GM18502 (cell line): ENCODE data around the gene DCAF7.

ENCODE experiments used
- ATAC-seq: cut with Tn5 transposase; IDR thresholded peaks from one replicate; pipeline ENCODE4 v1.9.1; 2021; ENCODE audit warnings: mild to moderate bottlenecking; ENCODE audit not compliant: unreplicated experiment, poor library complexity

Gene DCAF7

GRCh38 chr17:63524051-63524450 lies 26.2 kb upstream of the DCAF7 start:
- ATAC-seq, result no peak

DNA sequence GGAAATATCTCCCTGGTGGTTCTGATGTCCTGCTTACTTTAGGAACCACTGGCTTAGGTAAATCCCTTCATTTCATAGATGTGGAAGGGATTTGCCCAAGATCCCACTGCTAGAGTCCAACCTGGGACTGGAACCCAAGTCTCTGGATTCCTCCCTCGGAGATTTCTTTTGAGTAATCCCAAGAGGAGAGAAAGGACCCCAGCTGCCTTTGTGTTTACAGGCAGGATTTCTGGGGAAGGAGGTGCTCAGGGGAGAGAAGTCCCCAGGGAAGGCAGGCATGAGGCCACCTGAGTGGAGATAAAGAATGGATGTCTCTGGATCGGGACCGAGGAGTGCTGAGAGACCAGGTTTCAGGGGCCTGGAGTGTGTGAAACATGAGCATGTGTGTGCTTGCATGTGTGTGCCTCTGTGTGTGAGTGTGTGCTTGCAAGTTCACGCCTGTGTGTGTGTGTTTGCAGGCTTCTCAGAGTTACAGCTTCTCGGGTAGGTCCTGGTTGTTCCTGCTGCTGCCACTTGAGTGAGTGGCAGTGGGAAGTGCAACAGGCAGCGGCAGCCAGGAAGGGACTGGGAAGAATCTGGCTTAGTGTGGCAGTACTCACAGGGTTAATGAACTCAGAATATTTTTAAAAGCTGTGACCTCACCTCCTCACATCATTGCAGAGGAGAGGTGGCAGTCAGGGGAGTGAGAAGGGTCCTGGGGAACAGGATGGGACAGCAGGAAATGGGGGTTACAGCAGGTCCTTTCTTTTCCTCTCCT lies 24.9 kb upstream of the DCAF7 start:
- ATAC-seq, result no peak

GRCh38 chr17:63526861-63527260 lies 23.4 kb upstream of the DCAF7 start:
- no peak for ATAC-seq

GRCh38 chr17:63528183-63528582 lies 22.1 kb upstream of the DCAF7 start:
- ATAC-seq, result no peak

GRCh38 chr17:63529711-63530556 lies 20.3 kb upstream of the DCAF7 start:
- ATAC-seq, result no peak

DNA sequence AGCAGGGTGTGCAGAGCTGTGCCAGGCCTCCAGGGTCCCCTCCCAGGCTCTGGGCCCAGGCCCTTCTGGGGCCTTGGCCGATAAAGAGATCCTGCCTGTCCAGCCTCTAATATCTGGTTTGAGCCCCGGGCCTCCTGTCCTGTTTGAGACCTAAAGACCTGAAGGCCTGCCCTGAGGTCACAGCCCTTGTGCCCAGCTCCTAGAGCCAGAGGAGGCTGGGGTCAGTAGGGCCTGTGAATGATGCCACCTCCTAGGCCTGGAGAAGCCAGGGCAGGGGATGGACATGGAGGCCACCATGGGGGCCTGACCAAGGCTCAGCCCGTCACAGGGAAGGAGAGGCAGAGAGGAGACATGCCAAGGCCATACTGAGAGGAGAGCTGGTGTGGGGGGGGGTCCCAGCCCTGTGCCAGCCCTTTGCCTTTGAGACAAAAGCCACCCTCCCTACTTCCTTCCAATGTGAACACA lies 19.7 kb upstream of the DCAF7 start:
- ATAC-seq, result no peak

- ATAC-seq, result no peak
Measured at GRCh38 chr17:63531022-63531965, 19.0 kb upstream of the DCAF7 start.

DNA sequence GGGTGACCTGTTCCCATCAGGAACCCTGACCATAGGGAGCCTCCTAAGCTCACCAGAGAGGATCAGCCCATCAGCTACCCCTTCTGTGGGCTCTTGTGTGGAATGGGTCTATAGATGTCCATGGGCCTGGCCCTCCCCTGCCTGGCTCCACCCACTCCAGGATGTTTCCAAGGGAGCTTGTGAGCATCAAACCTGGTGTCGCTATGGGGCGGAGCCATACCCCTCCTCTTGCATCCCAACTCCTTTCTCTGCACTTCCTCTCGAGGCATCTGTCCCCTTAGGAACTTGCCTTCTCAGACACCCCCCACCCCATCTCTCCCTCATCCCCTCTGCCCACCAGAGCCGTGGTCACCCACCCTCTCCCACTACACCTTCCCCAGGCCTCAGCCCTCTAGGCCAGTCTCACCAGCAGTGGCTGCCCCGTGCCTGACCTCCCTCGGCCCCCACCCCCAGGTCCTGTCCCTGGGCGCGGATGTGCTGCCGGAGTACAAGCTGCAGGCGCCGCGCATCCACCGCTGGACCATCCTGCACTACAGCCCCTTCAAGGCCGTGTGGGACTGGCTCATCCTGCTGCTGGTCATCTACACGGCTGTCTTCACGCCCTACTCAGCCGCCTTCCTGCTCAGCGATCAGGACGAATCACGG lies 16.7 kb upstream of the DCAF7 start:
- ATAC-seq, result no peak

DNA sequence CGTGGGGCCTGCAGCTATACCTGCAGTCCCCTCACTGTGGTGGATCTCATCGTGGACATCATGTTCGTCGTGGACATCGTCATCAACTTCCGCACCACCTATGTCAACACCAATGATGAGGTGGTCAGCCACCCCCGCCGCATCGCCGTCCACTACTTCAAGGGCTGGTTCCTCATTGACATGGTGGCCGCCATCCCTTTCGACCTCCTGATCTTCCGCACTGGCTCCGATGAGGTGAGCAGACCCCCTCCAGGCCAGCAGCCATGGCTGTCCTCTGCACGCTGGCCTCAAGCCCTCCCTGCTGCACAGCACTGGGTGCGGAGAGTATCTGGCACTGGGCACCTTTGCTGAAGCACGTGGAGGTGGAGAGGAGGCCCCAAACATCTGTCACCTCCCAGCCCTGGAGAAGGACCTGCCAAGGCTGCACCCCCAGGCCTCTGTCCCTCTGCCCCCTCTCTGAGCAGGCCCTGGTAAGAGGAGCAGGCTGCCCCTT lies 16.2 kb upstream of the DCAF7 start:
- no peak for ATAC-seq

- no peak for ATAC-seq
Measured at GRCh38 chr17:63534816-63535455, 15.3 kb upstream of the DCAF7 start.

DNA sequence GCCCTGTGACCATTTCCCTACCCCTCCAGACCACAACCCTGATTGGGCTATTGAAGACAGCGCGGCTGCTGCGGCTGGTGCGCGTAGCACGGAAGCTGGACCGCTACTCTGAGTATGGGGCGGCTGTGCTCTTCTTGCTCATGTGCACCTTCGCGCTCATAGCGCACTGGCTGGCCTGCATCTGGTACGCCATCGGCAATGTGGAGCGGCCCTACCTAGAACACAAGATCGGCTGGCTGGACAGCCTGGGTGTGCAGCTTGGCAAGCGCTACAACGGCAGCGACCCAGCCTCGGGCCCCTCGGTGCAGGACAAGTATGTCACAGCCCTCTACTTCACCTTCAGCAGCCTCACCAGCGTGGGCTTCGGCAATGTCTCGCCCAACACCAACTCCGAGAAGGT lies 14.6 kb upstream of the DCAF7 start:
- no peak for ATAC-seq

DNA sequence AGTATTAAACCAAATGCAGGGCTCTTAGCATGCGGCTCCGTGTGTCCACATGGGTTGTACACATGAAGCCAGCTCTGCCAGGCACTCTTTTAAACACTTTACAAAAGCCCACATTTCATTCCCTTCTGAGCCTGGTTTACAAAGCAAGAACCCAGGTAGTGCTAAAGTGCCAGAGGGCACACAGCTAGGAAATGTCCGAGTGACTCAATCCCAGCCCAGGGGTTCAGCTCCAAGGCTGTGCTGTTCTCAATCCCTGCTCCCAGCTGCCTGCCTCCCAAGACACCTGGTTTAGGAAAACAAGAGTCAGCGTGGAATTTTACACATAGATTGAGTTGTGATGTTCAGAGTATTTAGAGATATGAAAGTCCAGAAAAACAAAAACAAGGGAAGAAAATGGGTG lies 13.3 kb upstream of the DCAF7 start:
- ATAC-seq, result no peak

- ATAC-seq, result no peak
Measured at GRCh38 chr17:63537991-63538692, 12.1 kb upstream of the DCAF7 start.

DNA sequence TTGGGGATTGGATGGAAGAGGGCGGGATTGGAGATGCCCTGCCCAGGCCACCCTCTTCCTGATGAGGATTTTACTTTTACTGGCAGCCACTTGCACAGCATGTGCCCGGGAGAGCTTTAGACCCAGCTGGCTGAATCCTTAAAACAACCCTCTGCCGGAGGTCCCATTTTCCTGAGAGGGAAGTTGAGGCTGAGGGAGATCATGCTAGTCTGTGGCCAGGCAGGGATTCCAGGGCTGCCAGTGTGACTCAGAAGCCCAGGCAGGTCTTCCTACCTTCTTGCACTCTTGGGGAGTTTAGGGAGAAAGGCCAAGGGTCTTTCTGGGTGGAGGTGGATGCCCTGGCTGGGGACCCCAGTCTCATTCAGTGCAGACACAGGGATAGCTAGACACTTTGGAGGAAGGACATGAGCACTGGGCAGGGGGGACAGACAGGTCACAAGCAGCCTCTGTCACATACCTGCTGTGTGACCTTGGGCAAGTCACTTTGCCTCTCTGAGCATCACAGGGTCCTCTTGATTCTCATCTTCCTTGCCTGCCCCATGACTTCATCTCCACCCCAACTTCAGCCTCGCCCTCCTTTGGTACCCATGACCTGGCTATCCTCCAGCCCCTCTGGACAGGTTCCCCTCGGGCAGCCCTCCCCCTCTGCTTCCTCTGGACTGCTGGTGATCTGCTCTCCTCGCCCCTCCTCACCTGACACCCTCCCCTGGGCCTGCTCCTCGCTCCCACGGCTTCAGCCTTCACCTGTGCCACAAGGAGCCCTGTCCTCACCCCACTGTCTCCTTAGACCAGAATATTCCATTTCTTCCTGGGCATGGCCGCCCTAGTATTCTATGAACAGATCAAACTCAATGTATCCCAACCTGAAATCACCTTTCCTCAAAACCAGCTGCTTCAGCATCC lies 11.3 kb upstream of the DCAF7 start:
- ATAC-seq, result no peak

GRCh38 chr17:63540590-63540989 lies 9.7 kb upstream of the DCAF7 start:
- no peak for ATAC-seq

DNA sequence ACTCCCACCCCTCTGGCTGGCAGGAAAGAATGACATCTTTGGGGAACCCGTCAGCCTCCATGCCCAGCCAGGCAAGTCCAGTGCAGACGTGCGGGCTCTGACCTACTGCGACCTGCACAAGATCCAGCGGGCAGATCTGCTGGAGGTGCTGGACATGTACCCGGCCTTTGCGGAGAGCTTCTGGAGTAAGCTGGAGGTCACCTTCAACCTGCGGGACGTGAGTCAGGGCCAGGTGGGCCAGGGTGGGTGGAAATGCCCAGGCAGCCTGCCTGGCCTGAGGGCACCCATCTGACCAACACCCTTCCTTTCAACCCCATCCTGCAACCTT lies 8.1 kb upstream of the DCAF7 start:
- ATAC-seq, result no peak

DNA sequence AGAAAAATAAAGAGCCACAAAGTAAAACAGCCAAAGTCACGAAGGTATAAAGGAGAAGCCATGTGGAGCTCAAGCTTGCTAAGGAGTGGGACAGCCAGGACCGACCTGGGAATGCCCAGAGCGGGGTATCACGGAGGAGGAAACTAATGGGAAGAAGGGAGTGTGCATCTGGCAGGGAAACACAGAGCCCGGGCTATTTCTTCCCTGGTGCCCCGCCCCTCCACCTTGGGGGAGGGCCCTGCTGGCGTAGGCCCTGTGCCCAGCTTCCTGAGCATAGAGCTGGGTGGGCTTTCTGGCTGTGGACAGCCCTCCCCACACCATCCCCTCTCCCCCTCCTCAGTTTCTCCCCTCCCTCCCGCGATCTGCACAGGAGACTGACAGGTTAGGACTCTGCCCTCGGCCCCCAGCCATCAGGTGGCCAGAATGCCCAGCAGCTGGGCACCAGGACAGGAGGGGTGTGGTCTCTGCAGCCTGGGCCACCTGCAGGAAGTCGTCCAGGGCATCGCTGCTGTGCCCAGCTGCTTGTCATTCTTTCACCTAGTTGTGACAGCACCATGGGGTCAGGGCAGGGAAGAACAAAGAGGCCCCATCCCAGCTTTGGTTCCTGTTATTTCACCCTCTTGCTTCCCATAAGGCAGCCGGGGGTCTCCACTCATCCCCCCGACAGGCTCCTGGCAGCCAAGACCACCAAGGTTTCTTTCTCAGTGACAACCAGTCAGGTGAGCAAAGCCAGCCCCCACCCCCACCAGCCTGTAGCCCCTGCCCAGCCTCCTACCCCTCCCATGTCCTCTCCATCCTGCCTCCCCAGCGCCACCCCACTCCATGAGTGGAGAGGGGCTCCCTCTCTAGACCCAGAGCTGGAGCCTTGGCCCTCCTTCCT lies 7.1 kb upstream of the DCAF7 start:
- no peak for ATAC-seq
